BE2C (cell line): ENCODE measurements around the gene CLP1.

Experiments used
- DNase-seq: peaks from one replicate; pipeline ENCODE4 v3.0.0-alpha.2; 2020
- H3K27me3 ChIP-seq: fragments of 250-450 bp; sonication (Bioruptor Pico); 2 replicates; pipeline ENCODE4 v1.5.1; 2020; ENCODE audit warnings: mild to moderate bottlenecking
- H3K36me3 ChIP-seq: fragments of 250-450 bp; sonication (Bioruptor Pico); 2 replicates; pipeline ENCODE4 v1.5.1; 2020; ENCODE audit warnings: mild to moderate bottlenecking
- H3K4me1 ChIP-seq: fragments of 250-450 bp; sonication (Bioruptor Pico); 2 replicates; pipeline ENCODE4 v1.5.1; 2020
- H3K4me3 ChIP-seq: 2 replicates; pipeline ENCODE4 v1.5.1; 2011; ENCODE audit warnings: low read depth, low read length
- H3K9me3 ChIP-seq: fragments of 250-450 bp; sonication (Bioruptor Pico); 2 replicates; pipeline ENCODE4 v1.5.1; 2020
- TF ChIP-seq, protein P1 (sequence below): IDR thresholded peaks from 2 replicates; pipeline ENCODE4 v1.5.1; 2012; ENCODE audit warnings: mild to moderate bottlenecking, low read depth, low read length

Gene CLP1

DNA sequence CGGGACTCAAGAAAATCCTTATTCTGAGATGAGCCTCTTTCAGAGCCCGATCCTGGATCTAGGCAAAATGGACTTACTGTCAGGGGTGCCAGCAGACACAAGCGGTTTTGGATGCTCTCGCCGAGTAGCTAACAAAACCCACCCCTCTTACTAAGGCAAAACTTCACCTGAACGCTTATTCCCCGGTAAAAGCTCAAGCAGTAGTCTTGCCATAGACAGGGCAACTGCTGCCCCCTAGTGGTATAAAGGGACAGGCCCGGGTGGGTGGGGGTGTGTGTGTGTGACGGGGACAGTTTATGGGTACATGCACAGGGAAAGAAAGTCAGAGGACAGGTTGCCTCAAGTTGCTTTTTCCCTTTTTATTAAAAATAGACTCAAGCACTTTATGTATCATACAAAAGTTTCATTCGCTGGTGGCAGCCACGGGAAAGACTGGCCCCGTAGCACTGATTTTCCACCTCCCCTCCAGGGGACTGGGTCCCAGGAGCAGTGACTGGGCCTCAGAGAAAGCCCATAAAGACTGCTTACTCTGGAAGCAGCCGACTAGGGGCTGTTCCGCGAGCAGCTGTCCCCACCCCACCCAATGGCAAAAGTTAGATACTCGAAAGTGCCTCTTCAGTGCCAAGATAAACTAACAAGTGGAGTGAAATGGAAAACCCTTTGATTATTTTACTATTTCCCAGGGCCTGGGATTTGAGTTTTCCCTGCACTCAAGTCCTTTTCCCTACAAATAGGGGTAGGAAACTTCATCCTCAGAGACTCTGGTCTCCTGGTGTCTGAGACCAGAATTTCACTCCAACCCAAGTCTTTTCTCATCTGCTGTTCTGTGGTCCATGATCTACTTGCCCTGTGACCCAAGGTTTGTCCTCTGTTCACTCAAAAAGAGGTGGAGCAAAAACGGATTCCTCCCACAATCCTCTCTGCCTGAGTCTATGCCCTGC lies 12.5 kb upstream of the CLP1 start:
- Histone ChIP-seq H3K4me1 (no peaks in the 10 kb centered on the region), H3K27me3 (peaks cover 35% of the 10 kb centered on the region), H3K36me3 (no peaks in the 10 kb centered on the region)

DNA sequence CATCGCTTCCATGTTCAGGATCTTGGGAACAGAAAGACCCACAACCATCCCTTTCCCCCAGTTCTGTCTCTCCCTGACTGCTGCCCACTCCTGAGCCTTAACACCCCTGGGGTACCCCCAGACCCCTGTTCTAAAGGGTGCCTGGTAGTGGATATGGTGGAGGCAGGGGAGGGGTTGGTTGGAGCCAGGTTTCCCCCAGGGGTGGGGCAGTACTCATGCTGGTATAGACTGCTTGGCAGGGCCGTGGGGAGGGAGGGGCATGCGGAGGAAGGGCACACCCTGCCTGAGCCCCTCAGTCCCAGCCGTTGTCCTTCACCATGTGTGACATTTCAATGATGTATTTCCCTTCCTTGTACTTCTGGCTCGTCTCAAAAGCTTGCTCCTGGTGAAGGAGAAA lies 11.9 kb upstream of the CLP1 start:
- H3K36me3 ChIP-seq = no peaks in the 10 kb centered on the region
- H3K4me3 ChIP-seq = no peak overlapping the region
- TF ChIP-seq, protein P1, sequence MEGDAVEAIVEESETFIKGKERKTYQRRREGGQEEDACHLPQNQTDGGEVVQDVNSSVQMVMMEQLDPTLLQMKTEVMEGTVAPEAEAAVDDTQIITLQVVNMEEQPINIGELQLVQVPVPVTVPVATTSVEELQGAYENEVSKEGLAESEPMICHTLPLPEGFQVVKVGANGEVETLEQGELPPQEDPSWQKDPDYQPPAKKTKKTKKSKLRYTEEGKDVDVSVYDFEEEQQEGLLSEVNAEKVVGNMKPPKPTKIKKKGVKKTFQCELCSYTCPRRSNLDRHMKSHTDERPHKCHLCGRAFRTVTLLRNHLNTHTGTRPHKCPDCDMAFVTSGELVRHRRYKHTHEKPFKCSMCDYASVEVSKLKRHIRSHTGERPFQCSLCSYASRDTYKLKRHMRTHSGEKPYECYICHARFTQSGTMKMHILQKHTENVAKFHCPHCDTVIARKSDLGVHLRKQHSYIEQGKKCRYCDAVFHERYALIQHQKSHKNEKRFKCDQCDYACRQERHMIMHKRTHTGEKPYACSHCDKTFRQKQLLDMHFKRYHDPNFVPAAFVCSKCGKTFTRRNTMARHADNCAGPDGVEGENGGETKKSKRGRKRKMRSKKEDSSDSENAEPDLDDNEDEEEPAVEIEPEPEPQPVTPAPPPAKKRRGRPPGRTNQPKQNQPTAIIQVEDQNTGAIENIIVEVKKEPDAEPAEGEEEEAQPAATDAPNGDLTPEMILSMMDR = no peak
- H3K4me1 ChIP-seq = no peaks in the 10 kb centered on the region
- no peaks in the 10 kb centered on the region for H3K9me3 ChIP-seq
- H3K27me3 ChIP-seq = peaks cover 35% of the 10 kb centered on the region
- no peak for DNase-seq

More for the DNA sequence above, 12.5 kb upstream of the CLP1 start:
- H3K4me3 ChIP-seq = no peak overlapping the region
- H3K9me3 ChIP-seq = no peaks in the 10 kb centered on the region
- DNase-seq = peak; percentile 76
- TF ChIP-seq, protein P1 = peak; percentile 71

DNA sequence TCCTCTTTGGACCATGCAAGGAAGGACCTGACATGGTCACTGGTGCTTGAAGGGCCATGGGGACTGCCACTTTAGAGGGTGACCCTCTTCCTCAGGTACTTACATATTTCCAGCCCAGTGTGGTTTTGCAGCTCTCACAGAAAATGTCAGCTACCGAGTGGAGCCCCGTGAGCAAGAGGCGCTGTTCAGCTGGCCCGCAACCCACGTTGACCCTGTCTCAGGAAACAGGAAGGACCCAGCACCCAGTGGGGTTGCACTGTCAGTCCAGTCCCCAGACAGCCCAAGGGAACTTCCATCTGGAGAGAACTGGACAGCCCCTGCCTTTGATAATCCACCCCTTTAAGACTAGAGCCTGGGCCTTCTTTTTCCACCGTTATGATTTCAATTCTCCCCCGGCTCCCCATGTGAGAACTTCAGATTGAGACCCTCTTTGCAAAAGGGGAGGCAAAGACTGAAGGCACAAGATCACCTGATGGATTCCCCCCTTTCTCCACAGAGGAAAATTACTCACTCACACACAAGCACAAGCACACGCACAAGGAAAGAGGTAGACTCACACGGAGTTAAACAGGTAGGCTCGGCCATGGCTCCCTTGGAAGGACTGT lies 11.3 kb upstream of the CLP1 start:
- Histone ChIP-seq H3K36me3 (no peaks in the 10 kb centered on the region), H3K4me1 (no peaks in the 10 kb centered on the region), H3K27me3 (peaks cover 35% of the 10 kb centered on the region), H3K9me3 (no peaks in the 10 kb centered on the region), H3K4me3 (no peak overlapping the region)
- DNase-seq = no peak
- TF ChIP-seq, protein P1 = no peak

DNA sequence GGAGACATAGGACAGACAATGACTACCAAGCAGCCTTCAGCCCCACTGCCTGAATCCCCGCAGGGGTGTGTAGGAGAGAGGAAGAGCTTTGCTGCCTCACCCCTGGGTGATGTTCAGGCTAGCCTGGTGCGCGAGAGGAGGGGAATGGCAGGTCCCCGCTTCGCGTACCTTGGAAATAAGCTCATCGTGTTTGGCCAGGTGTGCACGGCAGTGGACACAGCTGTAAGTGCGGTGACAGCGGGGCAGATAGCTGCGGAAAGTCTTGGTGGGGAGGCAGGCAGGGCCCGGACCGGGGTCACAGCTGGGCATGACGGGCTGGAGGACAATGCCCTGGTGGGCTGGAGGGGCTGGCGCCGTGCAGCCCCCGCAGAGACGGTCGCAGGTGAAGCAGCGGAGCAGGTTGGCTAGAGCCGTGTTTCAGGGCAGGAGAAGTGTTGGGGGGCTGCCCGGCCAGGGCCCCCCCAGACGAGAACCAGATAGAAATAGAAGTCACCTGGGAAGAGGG lies 10.7 kb upstream of the CLP1 start:
- DNase-seq = no peak
- H3K4me1 ChIP-seq = no peaks in the 10 kb centered on the region
- H3K4me3 ChIP-seq = no peak overlapping the region
- TF ChIP-seq, protein P1 = no peak
- H3K9me3 ChIP-seq = no peaks in the 10 kb centered on the region
- no peaks in the 10 kb centered on the region for H3K36me3 ChIP-seq
- peaks cover 35% of the 10 kb centered on the region for H3K27me3 ChIP-seq

DNA sequence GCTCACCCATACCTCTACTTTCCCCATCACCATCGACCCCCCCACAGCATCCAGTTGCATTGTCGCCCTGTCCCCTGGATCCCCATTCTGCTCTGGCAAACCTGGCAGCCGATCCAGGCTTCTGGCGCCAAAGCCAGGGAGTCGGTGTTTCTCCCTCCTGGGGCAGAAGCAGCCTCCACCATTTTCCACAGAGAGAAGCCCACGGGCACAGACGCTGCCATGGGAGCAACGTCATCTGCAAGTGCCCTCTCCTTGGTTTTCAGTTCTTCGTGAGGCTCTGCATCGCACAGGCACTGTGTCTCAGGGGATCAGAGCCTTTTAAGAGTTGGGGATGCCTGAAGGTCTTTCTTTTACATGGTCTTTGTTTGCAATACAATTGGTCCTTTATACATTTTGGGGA lies 10.2 kb upstream of the CLP1 start:
- TF ChIP-seq, protein P1 = no peak
- DNase-seq = no peak
- Histone ChIP-seq H3K4me1 (no peaks in the 10 kb centered on the region), H3K36me3 (no peaks in the 10 kb centered on the region), H3K27me3 (peaks cover 35% of the 10 kb centered on the region), H3K9me3 (no peaks in the 10 kb centered on the region), H3K4me3 (no peak overlapping the region)
